GM19395 (cell line): ENCODE data around the gene EMC9.

Source experiments
- ATAC-seq: cut with Tn5 transposase; IDR thresholded peaks from one replicate; pipeline ENCODE4 v1.9.1; 2021; ENCODE audit warnings: mild to moderate bottlenecking, moderate library complexity; ENCODE audit not compliant: unreplicated experiment

EMC9 gene

GRCh38 chr14:24132061-24132685 lies 9.2 kb downstream of the EMC9 start:
- no peak for ATAC-seq

GRCh38 chr14:24131549-24131966 lies 9.8 kb downstream of the EMC9 start:
- ATAC-seq, result no peak

GRCh38 chr14:24130717-24131548 lies 10.5 kb downstream of the EMC9 start:
- ATAC-seq, result no peak

- no peak for ATAC-seq
These were observed 11.0 kb downstream of the EMC9 start, which contains the start of gene FITM1 for GRCh38 chr14:24130380-24130716. Gene FITM1 (plus strand): TSS chr14:24130659. CDS start chr14:24131564, 905 bp downstream.

GRCh38 chr14:24129410-24129998 lies 11.9 kb downstream of the EMC9 start:
- ATAC-seq, result no peak

GRCh38 chr14:24127673-24128072 lies 13.7 kb downstream of the EMC9 start:
- no peak for ATAC-seq

- no peak for ATAC-seq
These were observed 14.5 kb downstream of the EMC9 start for GRCh38 chr14:24126939-24127338.

- no peak for ATAC-seq
These were observed 17.7 kb downstream of the EMC9 start for GRCh38 chr14:24123424-24124417.

- no peak for ATAC-seq
These were observed 18.5 kb downstream of the EMC9 start for GRCh38 chr14:24122898-24123297.

GRCh38 chr14:24122416-24122815 lies 19.0 kb downstream of the EMC9 start:
- no peak for ATAC-seq

- no peak for ATAC-seq
These were observed 20.2 kb downstream of the EMC9 start for GRCh38 chr14:24121210-24121609.

GRCh38 chr14:24119691-24120090 lies 21.7 kb downstream of the EMC9 start:
- ATAC-seq, result no peak

- ATAC-seq, result no peak
These were observed 24.2 kb downstream of the EMC9 start for GRCh38 chr14:24117179-24117578.

- no peak for ATAC-seq
These were observed 25.1 kb downstream of the EMC9 start for GRCh38 chr14:24116128-24116814.

GRCh38 chr14:24115422-24116127 lies 25.8 kb downstream of the EMC9 start:
- ATAC-seq, result no peak

GRCh38 chr14:24114532-24115421 lies 26.6 kb downstream of the EMC9 start, which contains the start of the genes DCAF11 and NRL:
Gene DCAF11 (plus strand): TSS chr14:24114777. CDS start chr14:24115595, 818 bp downstream.
Gene NRL (minus strand): TSS chr14:24114949. CDS start chr14:24082848, 32,101 bp downstream.
- ATAC-seq, result peak; percentile 89

- peak; percentile 34 for ATAC-seq
These were observed 27.4 kb downstream of the EMC9 start for GRCh38 chr14:24113801-24114531.

GRCh38 chr14:24113379-24113800 lies 28.0 kb downstream of the EMC9 start:
- no peak for ATAC-seq
